ENCODE results near the gene EIF4A3. TPM values are rescaled to one million over a fixed set of nuclear protein-coding genes. Genes with fewer than 3 reads are reported as not detected.

EIF4A3 gene
- total and polyA plus RNA-seq, 9 of the 15 experiments (the other 6 are each of a cell fraction or from before 2014, with no cell fraction given), result 62.7 to 171 (median 127) TPM

- TF ChIP-seq MGA (IDR thresholded peaks at IDR 0.05) (no peak), SMARCE1 (IDR thresholded peaks at IDR 0.05) (no peak), TAL1 (IDR thresholded peaks at IDR 0.05) (no peak), BDP1 (IDR thresholded peaks at IDR 0.05; ENCODE audit: insufficient read depth, insufficient read length) (no peak)
These were observed 39.5 kb downstream of the EIF4A3 start (continued) for GRCh38 chr17:80107231-80108021.
